HL-60/S4 treated with phorbol 12-myristate 13-acetate at 8.2 ng/mL for 4 days and 3 days (cell line): ENCODE data around the gene DDX5.

ENCODE experiments used
- in situ Hi-C: fragments of 300-500 bp; cut with MboI; formaldehyde crosslinking; loops from 2 replicates; pipeline ENCODE4 v1.15.0; 2022; ENCODE audit warnings: low sequenced_read_pairs

The DDX5 gene

GRCh38 chr17:64509179-64509578, 3.1 kb upstream of the DDX5 start:
- in situ Hi-C loops: no loop called here

DNA sequence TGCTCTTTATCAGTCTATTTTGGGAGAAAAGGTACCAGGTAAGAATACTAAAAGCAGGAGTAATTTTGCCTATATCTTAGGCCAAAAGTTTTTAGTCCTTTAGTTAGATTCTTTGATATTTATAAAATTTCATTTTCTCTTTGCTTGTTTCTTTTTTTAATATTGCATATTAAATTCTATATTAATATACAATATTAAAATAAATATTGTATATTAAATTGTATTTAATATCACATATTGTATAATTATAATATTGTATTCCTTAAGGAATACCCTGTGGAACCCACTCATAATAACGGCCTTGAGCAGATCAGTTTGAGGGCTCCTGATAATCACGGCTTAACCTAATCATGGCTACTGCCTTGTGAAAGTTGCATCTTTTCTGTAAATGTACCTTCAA, 2.6 kb upstream of the DDX5 start:
- in situ Hi-C loops: no loop called here

DNA sequence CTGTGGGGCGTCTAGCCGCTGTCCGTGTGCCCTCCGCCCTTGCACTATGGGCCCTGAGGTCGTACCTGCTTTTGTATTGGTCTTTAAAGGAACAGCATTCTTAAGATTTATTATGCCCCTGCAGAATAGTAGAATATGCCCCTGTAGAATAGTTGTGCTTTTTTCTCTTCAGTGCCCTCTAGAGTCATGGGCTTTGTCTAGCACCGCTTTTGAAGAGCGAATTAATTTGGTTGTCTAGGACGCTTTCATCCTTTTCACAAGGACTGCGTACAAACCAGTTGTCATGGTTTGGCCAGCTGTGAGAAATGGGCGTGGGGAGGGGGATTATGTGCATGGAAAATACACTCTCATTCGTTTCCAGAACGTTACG, 1.3 kb upstream of the DDX5 start:
- in situ Hi-C loops: no loop called here

- in situ Hi-C loops: no loop called here
Observed at GRCh38 chr17:64506576-64507412, 705 bp upstream of the DDX5 start, which contains the start of gene CEP95. Gene CEP95 (plus strand): TSS chr17:64506977. CDS start chr17:64507098, 121 bp downstream.

DNA sequence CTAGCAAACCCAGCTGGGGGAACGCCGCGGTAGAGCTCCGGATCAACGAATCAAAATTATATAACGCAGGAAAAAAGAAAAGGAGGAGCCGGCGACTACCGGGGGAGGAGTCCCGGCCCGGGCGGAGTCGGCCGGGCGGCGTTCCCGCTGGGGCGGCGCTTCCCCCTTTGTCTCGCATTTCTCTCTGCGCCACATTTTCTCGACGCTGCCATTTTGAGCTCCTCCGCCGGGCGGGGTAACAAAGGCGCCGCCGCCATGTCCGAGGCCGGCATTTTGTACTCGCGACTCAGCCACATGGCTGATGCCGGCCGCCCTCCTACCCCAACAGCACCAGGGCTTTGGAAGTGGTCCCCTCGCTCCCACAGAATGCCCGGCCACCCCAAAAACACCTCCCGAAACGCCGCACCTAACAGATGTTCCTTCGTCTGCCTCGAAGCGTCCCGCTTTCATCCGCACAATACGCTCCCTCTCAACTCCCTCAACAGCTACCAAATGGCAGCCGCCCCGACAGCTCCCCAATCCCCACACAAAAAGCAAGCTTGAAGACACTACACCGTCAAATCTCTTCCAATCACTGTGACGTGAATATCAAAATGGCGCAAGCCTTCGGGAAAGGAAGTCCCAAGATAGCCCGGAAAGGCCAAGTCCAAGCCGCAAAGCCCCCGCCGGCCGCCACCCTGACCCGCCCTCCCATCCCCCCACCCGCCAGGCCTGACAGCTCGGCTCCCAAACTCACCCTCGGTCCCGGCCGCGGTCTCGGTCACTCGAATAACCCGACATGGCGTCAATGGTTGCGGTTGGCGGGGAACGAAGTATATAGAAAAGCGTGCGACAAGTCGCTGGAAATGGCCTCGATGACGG, 519 bp downstream of the DDX5 start:
- in situ Hi-C loops: no loop called here

- in situ Hi-C loops: no loop called here
Observed at GRCh38 chr17:64504769-64505339, 1.2 kb downstream of the DDX5 start.

- in situ Hi-C loops: no loop called here
Observed at GRCh38 chr17:64503821-64504768, 2.0 kb downstream of the DDX5 start.

- in situ Hi-C loops: no loop called here
Observed at GRCh38 chr17:64503341-64503740, 2.7 kb downstream of the DDX5 start.

GRCh38 chr17:64502809-64503208, 3.3 kb downstream of the DDX5 start:
- in situ Hi-C loops: no loop called here

GRCh38 chr17:64502021-64502420, 4.1 kb downstream of the DDX5 start:
- in situ Hi-C loops: no loop called here

GRCh38 chr17:64500862-64501765, 5.0 kb downstream of the DDX5 start:
- in situ Hi-C loops: no loop called here

- in situ Hi-C loops: no loop called here
Observed at GRCh38 chr17:64500487-64500859, 5.6 kb downstream of the DDX5 start.

- in situ Hi-C loops: no loop called here
Observed at GRCh38 chr17:64499805-64500486, 6.1 kb downstream of the DDX5 start.

DNA sequence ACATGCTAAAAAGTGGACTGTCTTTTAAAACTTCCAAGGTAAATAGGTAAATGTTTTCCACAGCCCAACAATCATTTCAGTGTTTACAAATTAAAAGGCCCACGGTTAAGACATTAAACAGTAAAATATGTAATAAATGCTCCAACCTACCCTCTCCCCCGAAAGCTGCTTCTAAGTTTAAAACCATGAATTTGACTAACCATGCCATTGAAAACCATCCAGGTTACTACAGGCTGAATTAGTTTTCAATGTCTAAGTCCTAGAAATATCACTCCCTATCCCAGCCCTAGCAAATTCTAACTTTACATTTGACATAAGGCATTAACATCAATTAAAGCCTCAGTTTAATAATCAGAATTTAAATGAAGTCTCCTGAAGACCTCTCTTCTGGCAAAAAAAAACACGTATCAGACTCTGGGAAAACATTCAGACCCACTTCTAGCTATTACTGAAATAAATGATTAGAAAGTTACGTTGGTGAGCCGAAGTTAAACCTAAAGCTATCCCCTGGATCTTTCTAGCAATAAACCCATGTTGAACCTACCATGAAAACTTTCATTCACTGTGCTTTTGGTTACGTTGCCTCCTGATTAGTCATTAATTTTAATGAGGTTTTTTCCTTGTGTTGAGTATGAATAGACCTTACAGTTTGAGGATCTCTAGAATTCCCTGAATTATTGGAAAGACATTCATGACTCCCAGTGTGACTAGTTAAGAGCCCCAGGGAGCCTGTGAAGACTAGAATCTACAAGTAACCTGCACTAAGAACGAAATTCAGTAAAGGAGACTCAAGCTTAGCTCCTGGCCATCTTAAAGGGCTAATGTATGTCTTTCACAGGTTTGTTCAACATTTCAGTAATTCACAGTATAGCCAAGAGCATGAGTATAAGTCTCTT, 7.5 kb downstream of the DDX5 start:
- in situ Hi-C loops: no loop called here

DNA sequence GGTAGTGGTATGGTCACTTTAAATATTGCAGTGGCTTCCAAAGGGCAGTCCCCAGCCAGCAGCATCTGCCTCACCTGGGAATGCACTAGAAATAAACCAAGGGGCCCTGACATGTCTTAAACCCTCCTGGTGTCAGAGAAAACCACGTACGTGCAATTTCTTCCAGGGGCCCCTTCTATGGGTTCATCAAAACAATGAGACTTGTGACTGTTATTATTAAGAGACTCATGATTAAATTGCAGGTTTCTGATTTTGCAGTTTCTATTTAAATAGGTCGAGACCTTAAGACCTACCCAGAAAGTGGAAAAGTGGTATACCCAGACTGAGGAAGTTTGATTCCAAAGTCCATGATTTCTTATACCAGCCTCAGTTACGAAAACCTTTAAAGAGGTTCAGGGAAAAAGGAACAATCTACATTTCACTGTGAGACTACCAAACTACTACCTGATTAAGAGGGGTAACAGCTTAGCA, 8.5 kb downstream of the DDX5 start:
- in situ Hi-C loops: no loop called here

- in situ Hi-C loops: no loop called here
Observed at GRCh38 chr17:64496786-64497564, 9.1 kb downstream of the DDX5 start, which contains the start of gene POLG2. Gene POLG2 (minus strand): TSS chr17:64497054. CDS start chr17:64496968, 86 bp downstream.

- in situ Hi-C loops: no loop called here
Observed at GRCh38 chr17:64496348-64496785, 9.7 kb downstream of the DDX5 start.
